ENCODE measurements around the gene OPTC. TPM values are rescaled to one million over a fixed set of nuclear protein-coding genes. Genes with fewer than 3 reads are reported as not detected.

The OPTC gene
- total and polyA plus RNA-seq, 9 of the 15 experiments (the other 6 are each of a cell fraction or from before 2014, with no cell fraction given): not detected

GRCh38 chr1:203519053-203519840 is 25.3 kb downstream of the OPTC start (continued):
- peak; percentile 76 for TF ChIP-seq JUND (IDR thresholded peaks at IDR 0.05; ENCODE audit: borderline replicate concordance, low read depth, low read length)
- TF ChIP-seq JUND (tag; IDR thresholded peaks at IDR 0.05; ENCODE audit: borderline replicate concordance, low read depth, low read length): peak; percentile 60; the same call in 1 of the 3 replicates
- no peak for TF ChIP-seq WHSC1 (IDR thresholded peaks at IDR 0.05; ENCODE audit: low read length)
- TF ChIP-seq, protein P1, sequence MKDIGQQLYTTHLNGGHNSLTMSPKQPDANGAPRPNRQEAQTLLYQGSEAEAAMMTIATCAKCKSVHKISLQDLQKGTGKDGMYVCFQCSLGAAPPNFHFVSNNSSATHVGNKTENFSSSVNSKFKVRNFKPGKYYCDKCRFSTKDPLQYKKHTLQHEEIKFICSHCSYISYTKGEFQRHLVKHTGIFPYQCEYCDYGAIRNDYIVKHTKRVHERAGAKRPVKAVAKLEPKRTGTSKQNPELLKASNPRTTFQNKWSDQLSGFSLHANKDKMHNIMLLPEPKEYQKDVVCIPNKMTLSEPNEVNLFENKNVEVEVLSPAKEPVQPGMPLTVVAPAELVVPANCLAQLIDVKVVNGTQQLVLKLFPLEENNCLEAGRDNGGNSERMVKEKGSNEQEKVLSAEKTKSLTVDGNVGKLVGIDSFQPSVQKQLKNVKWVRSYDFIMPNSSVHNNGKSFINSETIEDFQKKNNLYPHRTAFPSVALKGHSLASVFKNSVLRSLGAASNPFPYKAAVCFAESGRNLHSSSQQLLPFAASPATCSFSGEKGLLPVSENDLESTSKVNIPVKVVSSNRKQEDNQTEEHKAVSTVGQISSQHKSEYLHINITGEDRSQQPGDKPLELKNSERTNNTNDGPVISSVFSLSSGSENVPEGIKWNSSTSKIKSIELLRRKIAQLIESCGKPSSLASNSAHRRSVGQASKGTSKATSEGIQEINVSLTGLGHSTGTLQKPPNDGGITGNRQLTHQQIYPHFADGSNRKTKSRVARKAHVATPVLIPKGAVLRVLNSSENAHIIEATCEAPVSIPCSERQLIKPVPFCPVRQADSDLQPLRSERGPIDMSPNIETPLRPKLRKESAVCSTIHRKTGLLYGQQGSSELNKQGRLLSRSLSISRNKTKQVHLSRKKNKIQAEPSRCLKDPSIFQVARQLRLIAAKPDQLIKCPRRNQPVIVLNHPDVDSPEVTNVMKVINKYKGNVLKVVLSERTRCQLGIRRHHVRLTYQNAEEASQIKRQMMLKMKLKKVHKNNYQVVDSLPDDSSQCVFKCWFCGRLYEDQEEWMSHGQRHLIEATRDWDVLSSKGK (CRISPR knock-in tag; IDR thresholded peaks at IDR 0.05): no peak
- TF ChIP-seq SMARCA4 (IDR thresholded peaks at IDR 0.05): peak; percentile 54; the same call in 1 of the 2 replicates
- TF ChIP-seq CREM (IDR thresholded peaks at IDR 0.05; ENCODE audit: low read depth): peak; percentile 55
- TF ChIP-seq ZEB2 (IDR thresholded peaks at IDR 0.05): peak; percentile 78
- TF ChIP-seq ARID1B (IDR thresholded peaks at IDR 0.05): peak; percentile 66
- TF ChIP-seq TCF3 (CRISPR knock-in tag; IDR thresholded peaks at IDR 0.05): peak; percentile 63
- peak; percentile 55 for TF ChIP-seq TAL1 (IDR thresholded peaks at IDR 0.05)
- TF ChIP-seq, protein P2, sequence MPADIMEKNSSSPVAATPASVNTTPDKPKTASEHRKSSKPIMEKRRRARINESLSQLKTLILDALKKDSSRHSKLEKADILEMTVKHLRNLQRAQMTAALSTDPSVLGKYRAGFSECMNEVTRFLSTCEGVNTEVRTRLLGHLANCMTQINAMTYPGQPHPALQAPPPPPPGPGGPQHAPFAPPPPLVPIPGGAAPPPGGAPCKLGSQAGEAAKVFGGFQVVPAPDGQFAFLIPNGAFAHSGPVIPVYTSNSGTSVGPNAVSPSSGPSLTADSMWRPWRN (IDR thresholded peaks at IDR 0.05; ENCODE audit: low read depth): no peak
- TF ChIP-seq ZNF239 (CRISPR knock-in tag; IDR thresholded peaks at IDR 0.05): no peak
- peak; percentile 76; the same call in 1 of the 2 replicates for TF ChIP-seq TCF7 (IDR thresholded peaks at IDR 0.05; ENCODE audit: borderline replicate concordance)
- TF ChIP-seq DPF2 (IDR thresholded peaks at IDR 0.05): 0 out of 2 replicates have a peak, but pooled peaks have one; percentile 22
- TF ChIP-seq FOSL1 (tag; conservative IDR thresholded peaks at IDR 0.05): peak; percentile 98
- no peak for TF ChIP-seq ZNF449 (CRISPR knock-in tag; IDR thresholded peaks at IDR 0.05)
- TF ChIP-seq ZNF584 (CRISPR knock-in tag; IDR thresholded peaks at IDR 0.05; ENCODE audit: low read depth): no peak
- TF ChIP-seq LCOR (CRISPR knock-in tag; IDR thresholded peaks at IDR 0.05): no peak
- peak; percentile 54 for TF ChIP-seq CBFA2T2 (conservative IDR thresholded peaks at IDR 0.05)
- peak; percentile 64 for TF ChIP-seq ATF3 (IDR thresholded peaks at IDR 0.05)
- TF ChIP-seq ATF3 (CRISPR knock-in tag; conservative IDR thresholded peaks at IDR 0.05): no peak

Measured in K562 (cell line).